Measurements from ENCODE around the gene SLC47A1. TPM values are rescaled to one million over a fixed set of nuclear protein-coding genes. Genes with fewer than 3 reads are reported as not detected.

Gene SLC47A1
- total and polyA plus RNA-seq, 2 of the 4 experiments (the other 2 are of a cell fraction) = not detected

- Histone ChIP-seq H2AK5ac (ENCODE audit: low read depth, low read length) (no peak overlapping the region), H4K5ac (ENCODE audit: low read depth, low read length) (no peak overlapping the region), H3K4me2 (ENCODE audit: low read depth, low read length) (no peak overlapping the region), H3K27me3 (ENCODE audit: control insufficient read depth, insufficient read depth, low read length) (peaks cover 10% of the 10 kb centered on the region), H4K8ac (ENCODE audit: low read depth in 2 of 2, low read length in 2 of 2) (no peak overlapping the region), H3K79me1 (ENCODE audit: low read depth in 1 of 2, low read length in 2 of 2) (no peaks in the 10 kb centered on the region), H2AFZ (replicated peaks; ENCODE audit: low read length, poor library complexity) (no peak overlapping the region), H2BK20ac (ENCODE audit: low read depth, low read length) (no peak overlapping the region), H3K9me3 (ENCODE audit: control insufficient read depth, insufficient read depth, low read length) (0 out of 2 replicates have a peak, but pooled peaks cover 3% of the 10 kb centered on the region), H3K14ac (replicated peaks; ENCODE audit: low read depth, low read length) (no peak overlapping the region), H4K91ac (ENCODE audit: insufficient read depth, low read depth, low read length) (no peak overlapping the region), H3K9ac (ENCODE audit: low read depth, low read length) (no peak overlapping the region), H2BK120ac (ENCODE audit: low read depth, low read length) (no peak overlapping the region), H3K4me1 (ENCODE audit: control insufficient read depth, insufficient read depth, low read length) (no peaks in the 10 kb centered on the region), H2BK5ac (ENCODE audit: low read depth, low read length, poor library complexity, severe bottlenecking) (no peak overlapping the region), H3K23ac (ENCODE audit: low read depth, low read length) (no peak overlapping the region), H4K20me1 (ENCODE audit: insufficient read depth, low read length) (no peaks in the 10 kb centered on the region), H3K18ac (ENCODE audit: low read depth, low read length) (no peak overlapping the region), H3K4me3 (ENCODE audit: insufficient read depth, low read depth, low read length) (no peak overlapping the region), H2BK15ac (ENCODE audit: low read depth, low read length) (no peak overlapping the region), H3K36me3 (ENCODE audit: control insufficient read depth, insufficient read depth, low read length) (no peaks in the 10 kb centered on the region), H3K9me1 (ENCODE audit: insufficient read depth, low read length) (no peaks in the 10 kb centered on the region), H3K27ac (ENCODE audit: insufficient read depth, low read length) (no peak overlapping the region), H3K56ac (ENCODE audit: extremely low read depth, insufficient read depth, low read length) (no peak overlapping the region), H2AK9ac (replicated peaks; ENCODE audit: low read depth, low read length, poor library complexity) (no peak overlapping the region), H3K4ac (ENCODE audit: low read depth, low read length) (no peak overlapping the region)
- WGBS, 2 experiments (ENCODE audit: extremely low coverage in 2 of 2, insufficient read length in 1 of 2) = 90% methylated on average over 3 of the region's 9 CpGs; no CpG with 5 or more reads in 1 of the 2 experiments
- in situ Hi-C loops (cut with MboI; ENCODE audit: low sequenced_read_pairs) (no loop called here), dilution Hi-C loops (cut with HindIII; ENCODE audit: low sequenced_read_pairs, unreplicated experiment) (no loop called here), intact Hi-C loops (cut with micrococcal nuclease) (no loop called here)
- no TSS peak for BruUV-seq (replicated peaks)
- TF ChIP-seq FOS (IDR thresholded peaks at IDR 0.05; ENCODE audit: low read depth, low read length) (no peak), MAZ (IDR thresholded peaks at IDR 0.05; ENCODE audit: borderline replicate concordance, low read depth, low read length) (no peak), CEBPB (IDR thresholded peaks at IDR 0.05; ENCODE audit: low read depth, low read length) (no peak), BHLHE40 (IDR thresholded peaks at IDR 0.05; ENCODE audit: low read depth, low read length) (no peak), MAFK (IDR thresholded peaks at IDR 0.05; ENCODE audit: low read depth, low read length) (no peak), ELK1 (IDR thresholded peaks at IDR 0.05; ENCODE audit: borderline replicate concordance, low read depth, low read length) (no peak), RFX5 (IDR thresholded peaks at IDR 0.05; ENCODE audit: low read depth, low read length) (no peak), RCOR1 (IDR thresholded peaks at IDR 0.05; ENCODE audit: insufficient replicate concordance, low read length) (no peak), MXI1 (IDR thresholded peaks at IDR 0.05; ENCODE audit: borderline replicate concordance, low read depth, low read length) (no peak)
- TF ChIP-seq, protein P1, sequence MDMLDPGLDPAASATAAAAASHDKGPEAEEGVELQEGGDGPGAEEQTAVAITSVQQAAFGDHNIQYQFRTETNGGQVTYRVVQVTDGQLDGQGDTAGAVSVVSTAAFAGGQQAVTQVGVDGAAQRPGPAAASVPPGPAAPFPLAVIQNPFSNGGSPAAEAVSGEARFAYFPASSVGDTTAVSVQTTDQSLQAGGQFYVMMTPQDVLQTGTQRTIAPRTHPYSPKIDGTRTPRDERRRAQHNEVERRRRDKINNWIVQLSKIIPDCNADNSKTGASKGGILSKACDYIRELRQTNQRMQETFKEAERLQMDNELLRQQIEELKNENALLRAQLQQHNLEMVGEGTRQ (IDR thresholded peaks at IDR 0.05; ENCODE audit: low read depth, low read length) = no peak
- ATAC-seq (ENCODE audit: low read depth) (no peak), DNase-seq (no peak)
- CTCF ChIA-PET = interaction anchor here (0.6 kb wide), 1 partner anchor 128 kb away, joined by 3 read pairs; no protein-coding TSS in a partner anchor
- POLR2A ChIA-PET (ENCODE audit: unreplicated experiment) = interaction anchor here (0.7 kb wide), 1 partner anchor 34 kb away, joined by 4 read pairs; no protein-coding TSS in a partner anchor
Measured at GRCh38 chr17:19561697-19562318, 28.2 kb downstream of the SLC47A1 start.

Measured in IMR-90 (cell line).